Ectodermal cell (in vitro differentiated cells): ENCODE data around the gene DGUOK.

Experiments
- H3K27ac ChIP-seq: 2 replicates; pipeline ENCODE4 v1.7.0; 2013; ENCODE audit warnings: mild to moderate bottlenecking, low read depth, low read length; ENCODE audit not compliant: insufficient read depth, poor library complexity, severe bottlenecking
- H3K27me3 ChIP-seq: 2 replicates; pipeline ENCODE4 v1.7.0; 2013; ENCODE audit warnings: mild to moderate bottlenecking, low read length; ENCODE audit not compliant: insufficient read depth, control insufficient read depth, poor library complexity, severe bottlenecking
- H3K36me3 ChIP-seq: one replicate; pipeline ENCODE4 v1.7.0; 2013; ENCODE audit warnings: low read length; ENCODE audit not compliant: control insufficient read depth, insufficient read depth
- H3K4me1 ChIP-seq: one replicate; pipeline ENCODE4 v1.7.0; 2013; ENCODE audit warnings: low read length; ENCODE audit not compliant: control insufficient read depth, insufficient read depth
- H3K4me3 ChIP-seq: 2 replicates; pipeline ENCODE4 v1.7.0; 2013; ENCODE audit warnings: low read depth, low read length, control low read depth; ENCODE audit not compliant: insufficient read depth
- H3K9me3 ChIP-seq: 2 replicates; pipeline ENCODE4 v1.7.0; 2013; ENCODE audit warnings: mild to moderate bottlenecking, low read length, moderate library complexity; ENCODE audit not compliant: control insufficient read depth
- whole genome bisulfite sequencing, 2 experiments: methylation state at CpG; one replicate each; pipeline ENCODE4 v1.1.7; 2013; ENCODE audit warnings: missing lambda C conversion rate in 2 of 2; 5-methylcytosine and 5-hydroxymethylcytosine counted together

DGUOK gene

GRCh38 chr2:73910873-73911547, 15.7 kb upstream of the DGUOK start:
- 73 to 76% methylated on average over 5 of the region's 6 CpGs for WGBS, 2 experiments
- Histone ChIP-seq H3K36me3 (no peaks in the 10 kb centered on the region), H3K27ac (no peak overlapping the region), H3K4me3 (no peak overlapping the region), H3K27me3 (no peaks in the 10 kb centered on the region), H3K4me1 (no peaks in the 10 kb centered on the region), H3K9me3 (no peaks in the 10 kb centered on the region)

DNA sequence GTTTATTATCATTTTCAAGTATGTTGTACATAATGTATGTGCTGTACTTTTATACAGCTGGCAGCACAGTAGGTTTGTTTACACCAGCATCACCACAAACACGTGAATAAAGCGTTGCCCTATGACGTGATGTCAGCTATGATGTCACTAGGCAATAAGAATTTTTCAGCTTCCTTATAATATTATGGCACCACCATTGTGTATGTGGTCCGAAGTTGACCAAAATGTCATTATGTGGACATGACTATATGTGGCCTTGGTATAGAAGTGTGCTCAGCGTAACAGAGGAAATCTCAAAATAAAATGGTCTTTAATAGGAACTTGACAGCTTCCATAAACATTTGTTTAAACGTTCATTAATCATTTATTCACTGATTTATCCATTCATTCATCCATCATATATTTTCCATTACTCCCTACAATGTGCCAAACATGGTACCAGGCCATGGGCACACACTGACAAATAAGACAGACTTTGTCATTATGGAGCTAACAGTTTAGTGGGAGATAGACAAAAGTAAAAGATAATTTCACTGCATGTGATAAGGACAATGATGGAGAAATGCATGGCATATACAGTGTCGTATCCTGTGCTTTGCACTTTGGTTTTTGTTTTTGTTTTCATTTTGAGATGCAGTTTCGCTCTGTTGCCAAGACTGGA, 15.0 kb upstream of the DGUOK start:
- Histone ChIP-seq H3K27me3 (no peaks in the 10 kb centered on the region), H3K4me1 (no peaks in the 10 kb centered on the region), H3K4me3 (no peak overlapping the region), H3K27ac (no peak overlapping the region), H3K9me3 (no peaks in the 10 kb centered on the region), H3K36me3 (no peaks in the 10 kb centered on the region)
- WGBS, 2 experiments = 91 to 93% methylated on average over 8 of the region's 8 CpGs

- H3K27ac ChIP-seq = no peak overlapping the region
- no peaks in the 10 kb centered on the region for H3K36me3 ChIP-seq
- no peaks in the 10 kb centered on the region for H3K27me3 ChIP-seq
- no peaks in the 10 kb centered on the region for H3K9me3 ChIP-seq
- H3K4me3 ChIP-seq = no peak overlapping the region
- whole genome bisulfite sequencing, 2 experiments = 92 to 94% methylated on average over 8 of the region's 8 CpGs
- H3K4me1 ChIP-seq = no peaks in the 10 kb centered on the region
Observed at GRCh38 chr2:73913414-73914054, 13.1 kb upstream of the DGUOK start.

- H3K9me3 ChIP-seq = no peaks in the 10 kb centered on the region
- H3K27me3 ChIP-seq = no peaks in the 10 kb centered on the region
- 83 to 96% methylated on average over 3 of the region's 4 CpGs for WGBS, 2 experiments
- H3K27ac ChIP-seq = no peak overlapping the region
- H3K36me3 ChIP-seq = no peaks in the 10 kb centered on the region
- H3K4me3 ChIP-seq = no peak overlapping the region
- H3K4me1 ChIP-seq = no peaks in the 10 kb centered on the region
Observed at GRCh38 chr2:73914667-73915066, 12.0 kb upstream of the DGUOK start.

DNA sequence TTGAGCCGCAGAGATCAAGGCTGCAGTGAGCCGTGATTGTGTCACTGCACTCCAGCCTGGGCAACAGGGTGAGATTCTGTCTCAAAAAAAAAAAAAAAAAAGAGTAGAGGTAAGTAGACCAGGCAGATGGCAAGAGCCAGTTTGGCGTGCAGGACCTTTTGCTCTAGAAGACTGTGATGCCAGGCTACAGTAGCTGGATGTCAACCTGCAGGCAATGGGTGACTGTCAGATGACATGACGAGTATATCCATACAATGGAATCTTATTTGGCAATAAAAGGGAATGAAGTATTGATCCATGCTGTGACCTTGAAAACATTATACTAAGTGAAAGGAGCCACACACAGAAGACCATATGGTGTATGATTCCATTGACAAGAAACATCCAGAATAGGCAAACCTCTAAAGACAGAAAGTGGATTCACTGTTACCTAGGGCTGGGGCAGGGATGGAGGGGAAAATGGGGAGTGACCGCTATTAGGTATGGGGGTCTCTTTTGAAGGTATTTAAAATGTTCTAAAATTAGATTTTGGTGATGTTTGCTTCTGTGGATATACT, 11.2 kb upstream of the DGUOK start:
- H3K27ac ChIP-seq = no peak overlapping the region
- H3K36me3 ChIP-seq = no peaks in the 10 kb centered on the region
- no peaks in the 10 kb centered on the region for H3K4me1 ChIP-seq
- WGBS, 2 experiments = 88 to 94% methylated on average over 5 of the region's 5 CpGs
- no peaks in the 10 kb centered on the region for H3K27me3 ChIP-seq
- no peak overlapping the region for H3K4me3 ChIP-seq
- no peaks in the 10 kb centered on the region for H3K9me3 ChIP-seq

DNA sequence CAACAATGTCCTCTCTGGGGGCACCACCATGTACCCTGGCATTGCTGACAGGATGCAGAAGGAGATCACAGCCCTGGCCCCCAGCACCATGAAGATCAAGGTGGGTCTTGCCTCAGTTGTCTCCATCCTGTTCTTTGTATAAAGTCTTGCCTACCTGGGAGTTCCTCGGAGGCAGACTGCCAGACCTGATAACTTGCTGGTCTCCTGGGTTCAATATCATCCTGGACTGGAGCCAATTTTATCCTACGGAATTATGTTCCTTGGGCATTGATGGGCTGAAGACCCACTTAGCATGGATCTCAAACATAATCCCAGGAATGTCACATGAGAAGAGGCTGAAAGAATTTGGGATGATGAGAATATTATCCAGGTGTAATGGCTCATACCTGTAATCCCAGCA, 10.0 kb upstream of the DGUOK start:
- 76 to 80% methylated on average over 2 of the region's 2 CpGs for WGBS, 2 experiments
- Histone ChIP-seq H3K27me3 (no peaks in the 10 kb centered on the region), H3K9me3 (no peaks in the 10 kb centered on the region), H3K4me1 (no peaks in the 10 kb centered on the region), H3K36me3 (no peaks in the 10 kb centered on the region), H3K4me3 (no peak overlapping the region), H3K27ac (no peak overlapping the region)

GRCh38 chr2:73917296-73917695, 9.4 kb upstream of the DGUOK start:
- Histone ChIP-seq H3K36me3 (no peaks in the 10 kb centered on the region), H3K4me3 (no peak overlapping the region), H3K27me3 (peaks cover 2% of the 10 kb centered on the region), H3K4me1 (no peaks in the 10 kb centered on the region), H3K27ac (no peak overlapping the region), H3K9me3 (no peaks in the 10 kb centered on the region)
- WGBS, 2 experiments = 62 to 67% methylated on average over 2 of the region's 2 CpGs

DNA sequence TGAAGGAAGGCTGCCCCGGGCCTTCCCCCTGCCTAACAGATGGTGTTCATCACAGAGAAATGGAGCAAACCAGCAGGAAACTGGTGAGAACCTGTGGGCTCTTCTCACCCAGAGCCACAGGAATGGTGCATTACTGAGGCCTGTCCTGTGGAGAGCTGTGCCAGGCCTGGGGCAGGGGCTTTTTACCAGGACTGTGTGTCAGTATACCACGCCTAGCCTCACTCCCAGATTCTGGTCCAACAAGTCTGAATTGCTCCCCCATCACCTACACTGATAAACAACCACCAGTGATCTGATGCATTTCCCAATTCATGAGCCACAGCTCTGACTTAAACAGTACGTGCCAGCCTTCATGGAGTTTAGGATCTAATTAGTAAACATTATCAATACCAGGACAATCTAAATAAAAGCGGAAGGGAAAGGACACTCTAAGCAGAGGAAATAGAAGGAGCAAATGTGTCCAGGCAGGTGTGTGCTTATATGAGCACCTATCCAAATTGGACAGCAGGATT, 8.9 kb upstream of the DGUOK start:
- 87 to 95% methylated on average over 4 of the region's 4 CpGs for WGBS, 2 experiments
- peaks cover 6% of the 10 kb centered on the region for H3K27me3 ChIP-seq
- H3K9me3 ChIP-seq = no peaks in the 10 kb centered on the region
- H3K27ac ChIP-seq = no peak overlapping the region
- no peaks in the 10 kb centered on the region for H3K36me3 ChIP-seq
- H3K4me3 ChIP-seq = no peak overlapping the region
- H3K4me1 ChIP-seq = no peaks in the 10 kb centered on the region

DNA sequence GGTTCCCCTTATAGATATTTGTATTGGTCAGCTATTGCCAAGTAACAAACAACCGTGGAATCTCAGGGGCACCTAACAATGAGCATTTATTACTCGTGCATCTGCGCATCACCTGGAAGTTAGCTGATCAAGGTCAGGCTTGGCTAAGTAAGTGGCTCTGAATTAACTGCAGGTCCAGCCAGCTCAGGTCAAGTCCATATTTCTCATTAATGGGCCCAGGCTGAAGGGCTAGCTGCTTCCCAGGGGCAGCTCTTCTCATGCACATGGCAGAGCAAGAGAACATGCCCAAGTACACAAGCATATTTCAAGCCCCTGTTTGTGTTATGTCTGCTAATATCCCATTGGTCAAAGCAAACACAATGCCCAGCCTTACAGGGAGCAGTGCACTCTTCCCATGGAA, 7.8 kb upstream of the DGUOK start:
- no peak overlapping the region for H3K4me3 ChIP-seq
- WGBS, 2 experiments = 92 to 93% methylated on average over 3 of the region's 3 CpGs
- peaks cover 13% of the 10 kb centered on the region for H3K27me3 ChIP-seq
- no peaks in the 10 kb centered on the region for H3K4me1 ChIP-seq
- H3K36me3 ChIP-seq = no peaks in the 10 kb centered on the region
- H3K9me3 ChIP-seq = no peaks in the 10 kb centered on the region
- H3K27ac ChIP-seq = no peak overlapping the region

DNA sequence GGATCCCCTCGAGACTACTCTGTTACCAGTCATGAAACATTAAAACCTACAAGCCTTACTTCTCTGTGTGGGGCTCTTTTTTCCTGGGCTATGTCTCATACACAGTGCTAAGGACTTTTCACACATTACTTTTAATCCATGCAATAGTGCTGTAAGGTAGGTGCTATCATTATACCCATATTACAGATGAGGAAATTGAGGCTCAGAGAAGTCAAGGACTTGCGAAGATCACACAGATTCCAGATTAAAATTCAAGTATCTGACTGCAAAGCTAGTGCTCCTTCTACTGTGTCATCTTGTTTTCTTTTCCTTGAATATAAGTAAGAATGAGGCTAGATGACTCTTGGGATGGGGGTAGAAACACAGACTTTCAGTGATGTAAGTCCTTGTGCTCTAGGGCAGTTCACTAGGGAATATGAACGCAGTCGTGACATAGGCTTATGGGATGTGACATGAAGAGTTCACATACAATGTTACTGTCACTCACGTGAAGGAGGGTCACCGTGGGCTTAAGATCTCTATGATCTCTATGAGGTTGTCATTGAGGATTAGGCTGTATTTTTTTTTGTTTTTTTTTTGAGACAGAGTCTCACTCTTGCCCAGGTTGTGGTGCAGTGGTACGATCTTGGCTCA, 7.0 kb upstream of the DGUOK start:
- H3K4me3 ChIP-seq = no peak overlapping the region
- no peak overlapping the region for H3K27ac ChIP-seq
- H3K4me1 ChIP-seq = no peaks in the 10 kb centered on the region
- no peaks in the 10 kb centered on the region for H3K9me3 ChIP-seq
- 92 to 96% methylated on average over 7 of the region's 7 CpGs for WGBS, 2 experiments
- peaks cover 13% of the 10 kb centered on the region for H3K27me3 ChIP-seq
- H3K36me3 ChIP-seq = no peaks in the 10 kb centered on the region
